Measurements from ENCODE around the gene CCDC27. TPM values are rescaled to one million over a fixed set of nuclear protein-coding genes. Genes with fewer than 3 reads are reported as not detected.

The CCDC27 gene
- polyA plus RNA-seq, 3 donors: not detected

DNA sequence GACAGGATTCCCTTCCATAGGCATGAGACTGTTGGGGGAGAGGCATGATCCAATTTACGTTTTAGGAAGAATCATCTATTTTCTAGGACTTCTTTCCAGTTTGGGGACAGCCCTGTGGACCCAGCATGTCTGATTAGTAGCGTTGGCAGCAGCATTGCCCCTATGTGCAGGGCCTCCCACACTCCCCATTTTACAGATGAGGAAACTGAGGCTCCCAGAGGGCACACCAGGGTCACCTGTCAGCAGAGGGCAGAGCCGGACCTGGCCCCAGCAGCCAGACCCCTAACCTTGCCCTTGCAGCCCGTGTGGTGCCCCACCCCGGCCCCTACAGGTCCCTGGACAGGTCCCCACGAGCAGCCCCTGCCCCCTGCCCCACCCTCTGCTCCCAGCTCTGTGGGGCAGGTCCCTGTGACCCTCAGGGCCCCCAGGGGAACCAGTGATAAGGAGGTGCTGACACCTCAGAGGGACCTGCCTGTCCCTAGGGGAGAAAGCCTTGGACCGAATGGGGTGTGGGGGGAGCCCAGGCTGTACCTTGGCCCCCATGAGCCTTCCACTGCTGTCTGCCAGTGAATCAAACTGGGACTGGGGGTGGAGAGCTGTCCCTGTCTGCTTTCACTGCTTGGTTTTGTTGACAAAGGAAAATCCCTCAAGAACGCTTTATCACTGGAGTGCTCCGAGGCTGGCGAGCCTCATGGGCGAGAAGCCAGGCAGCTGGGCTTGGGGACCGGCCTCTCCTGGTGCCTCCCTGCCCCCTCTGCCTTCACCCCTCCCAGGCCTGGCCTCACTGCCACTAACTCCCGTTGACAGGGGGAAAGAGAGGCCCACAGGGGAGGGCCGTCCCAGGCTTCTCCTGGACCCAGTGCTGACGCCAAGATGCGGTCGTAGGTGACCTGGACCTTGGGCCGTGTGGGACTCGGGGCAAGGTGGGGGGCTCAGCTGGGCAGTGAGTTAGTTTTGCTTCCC lies 39.4 kb upstream of the CCDC27 start:
- Histone ChIP-seq H3K27me3 (ENCODE audit: control insufficient read depth in 2 of 2, insufficient read depth in 2 of 2, low read length in 2 of 2) (peaks cover 0 to 20% of the 10 kb centered on the region in 2 donors), H3K36me3 (replicated peaks in 1 of 2; ENCODE audit: control insufficient read depth in 1 of 2, insufficient read depth in 2 of 2, low read length in 2 of 2) (no peaks in the 10 kb centered on the region), H3K9me3 (replicated peaks in 1 of 2; ENCODE audit: control insufficient read depth in 1 of 2, insufficient read depth in 1 of 2, low read length in 2 of 2) (no peaks in the 10 kb centered on the region), H4K20me1 (ENCODE audit: insufficient read depth, low read length) (no peaks in the 10 kb centered on the region), H3K27ac (ENCODE audit: low read depth in 1 of 2, low read length in 2 of 2) (no peak overlapping the region), H3K4me3 (replicated peaks in 1 of 3; ENCODE audit: low read depth in 2 of 3, low read length in 3 of 3) (no peak overlapping the region), H3K9ac (ENCODE audit: insufficient read depth, low read length, poor library complexity, severe bottlenecking) (no peak overlapping the region), H3K4me1 (ENCODE audit: control insufficient read depth in 1 of 2, insufficient read depth in 2 of 2, low read length in 2 of 2) (peaks cover 0 to 3% of the 10 kb centered on the region in 2 donors), H2AFZ (ENCODE audit: insufficient read depth, low read depth, low read length, poor library complexity, severe bottlenecking) (no peak overlapping the region), H3K79me2 (ENCODE audit: insufficient read depth, low read length) (no peaks in the 10 kb centered on the region), H3K4me2 (replicated peaks; ENCODE audit: extremely low read depth, low read length, poor library complexity, severe bottlenecking) (no peak overlapping the region)
- 83% methylated on average over 17 of the region's 19 CpGs for WGBS (ENCODE audit: insufficient coverage)
- Mint-ChIP-seq H3K36me3 (no peaks in the 10 kb centered on the region), H3K27ac (no peak overlapping the region), H3K27me3 (ENCODE audit: low read depth in 3 of 3) (peaks cover 11 to 36% (median 13%) of the 10 kb centered on the region in 3 donors), H3K4me1 (no peaks in the 10 kb centered on the region), H3K9me3 (peaks cover 0 to 1% (median 0%) of the 10 kb centered on the region in 7 donors), H3K4me3 (no peak overlapping the region)
- TF ChIP-seq, protein P1, sequence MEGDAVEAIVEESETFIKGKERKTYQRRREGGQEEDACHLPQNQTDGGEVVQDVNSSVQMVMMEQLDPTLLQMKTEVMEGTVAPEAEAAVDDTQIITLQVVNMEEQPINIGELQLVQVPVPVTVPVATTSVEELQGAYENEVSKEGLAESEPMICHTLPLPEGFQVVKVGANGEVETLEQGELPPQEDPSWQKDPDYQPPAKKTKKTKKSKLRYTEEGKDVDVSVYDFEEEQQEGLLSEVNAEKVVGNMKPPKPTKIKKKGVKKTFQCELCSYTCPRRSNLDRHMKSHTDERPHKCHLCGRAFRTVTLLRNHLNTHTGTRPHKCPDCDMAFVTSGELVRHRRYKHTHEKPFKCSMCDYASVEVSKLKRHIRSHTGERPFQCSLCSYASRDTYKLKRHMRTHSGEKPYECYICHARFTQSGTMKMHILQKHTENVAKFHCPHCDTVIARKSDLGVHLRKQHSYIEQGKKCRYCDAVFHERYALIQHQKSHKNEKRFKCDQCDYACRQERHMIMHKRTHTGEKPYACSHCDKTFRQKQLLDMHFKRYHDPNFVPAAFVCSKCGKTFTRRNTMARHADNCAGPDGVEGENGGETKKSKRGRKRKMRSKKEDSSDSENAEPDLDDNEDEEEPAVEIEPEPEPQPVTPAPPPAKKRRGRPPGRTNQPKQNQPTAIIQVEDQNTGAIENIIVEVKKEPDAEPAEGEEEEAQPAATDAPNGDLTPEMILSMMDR (IDR thresholded peaks at IDR 0.05): no peak
- DNase-seq: no peak
- intact Hi-C loops (cut with micrococcal nuclease): no loop called here

DNA sequence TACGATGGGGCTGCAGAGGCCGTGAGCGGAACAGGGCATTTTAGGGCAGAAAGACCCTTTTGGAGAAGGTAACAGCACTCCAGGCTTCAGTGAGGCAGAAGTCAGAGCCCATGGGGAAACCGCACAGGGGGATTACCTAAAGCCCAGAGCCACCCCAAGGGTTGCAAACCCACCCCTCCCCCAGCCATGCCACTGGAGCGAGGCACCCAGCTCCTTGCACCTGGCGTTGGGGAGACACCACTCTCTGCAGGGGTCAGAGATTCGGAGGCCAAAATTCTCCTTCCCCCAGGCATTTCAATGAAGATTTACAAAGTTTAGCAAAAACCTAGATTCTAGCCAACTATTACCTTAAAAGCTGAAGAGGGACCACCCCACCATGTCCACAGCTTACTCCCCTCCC lies 38.4 kb upstream of the CCDC27 start:
- Histone ChIP-seq H3K36me3 (replicated peaks in 1 of 2; ENCODE audit: control insufficient read depth in 1 of 2, insufficient read depth in 2 of 2, low read length in 2 of 2) (no peaks in the 10 kb centered on the region), H3K9ac (ENCODE audit: insufficient read depth, low read length, poor library complexity, severe bottlenecking) (no peak overlapping the region), H4K20me1 (ENCODE audit: insufficient read depth, low read length) (no peaks in the 10 kb centered on the region), H3K9me3 (replicated peaks in 1 of 2; ENCODE audit: control insufficient read depth in 1 of 2, insufficient read depth in 1 of 2, low read length in 2 of 2) (no peaks in the 10 kb centered on the region), H3K27ac (ENCODE audit: low read depth in 1 of 2, low read length in 2 of 2) (no peak overlapping the region), H3K4me1 (ENCODE audit: control insufficient read depth in 1 of 2, insufficient read depth in 2 of 2, low read length in 2 of 2) (peaks cover 0 to 3% of the 10 kb centered on the region in 2 donors), H3K4me3 (replicated peaks in 1 of 3; ENCODE audit: low read depth in 2 of 3, low read length in 3 of 3) (no peak overlapping the region), H3K79me2 (ENCODE audit: insufficient read depth, low read length) (no peaks in the 10 kb centered on the region), H3K27me3 (ENCODE audit: control insufficient read depth in 2 of 2, insufficient read depth in 2 of 2, low read length in 2 of 2) (peaks cover 0 to 11% of the 10 kb centered on the region in 2 donors), H3K4me2 (replicated peaks; ENCODE audit: extremely low read depth, low read length, poor library complexity, severe bottlenecking) (no peak overlapping the region), H2AFZ (ENCODE audit: insufficient read depth, low read depth, low read length, poor library complexity, severe bottlenecking) (no peak overlapping the region)
- WGBS (ENCODE audit: insufficient coverage): 93% methylated on average over 3 of the region's 7 CpGs
- H3K27ac Mint-ChIP-seq: no peak overlapping the region
- intact Hi-C loops (cut with micrococcal nuclease): no loop called here
- peaks cover 0 to 1% (median 0%) of the 10 kb centered on the region in 7 donors for H3K9me3 Mint-ChIP-seq
- TF ChIP-seq, protein P1 (IDR thresholded peaks at IDR 0.05): no peak
- H3K36me3 Mint-ChIP-seq: no peaks in the 10 kb centered on the region
- no peaks in the 10 kb centered on the region for H3K4me1 Mint-ChIP-seq
- no peak overlapping the region for H3K4me3 Mint-ChIP-seq
- DNase-seq: no peak
- peaks cover 9 to 31% (median 11%) of the 10 kb centered on the region in 3 donors for H3K27me3 Mint-ChIP-seq (ENCODE audit: low read depth in 3 of 3)
